Suprapubic skin (tissue), 4 donors: ENCODE results near the gene RFX3. TPM values are rescaled to one million over a fixed set of nuclear protein-coding genes. Genes with fewer than 3 reads are reported as not detected.

Source experiments
- DNase-seq, 2 donors: peaks; one replicate each; pipeline ENCODE4 v3.0.0-alpha.2; 2019; ENCODE audit warnings: low spot score in 2 of 2
- H3K27ac ChIP-seq: fragments of 200-600 bp; sonication (generic); one replicate; pipeline ENCODE4 v1.5.1; 2019
- H3K27me3 ChIP-seq: fragments of 200-600 bp; sonication (generic); one replicate; pipeline ENCODE4 v1.5.1; 2019
- H3K36me3 ChIP-seq: fragments of 200-600 bp; sonication (generic); one replicate; pipeline ENCODE4 v1.5.1; 2019
- H3K4me1 ChIP-seq: fragments of 200-600 bp; sonication (generic); one replicate; pipeline ENCODE4 v1.5.1; 2019
- H3K4me3 ChIP-seq: fragments of 200-600 bp; sonication (generic); one replicate; pipeline ENCODE4 v1.5.1; 2019; ENCODE audit warnings: mild to moderate bottlenecking
- H3K9me3 ChIP-seq: fragments of 200-600 bp; sonication (generic); one replicate; pipeline ENCODE4 v1.5.1; 2019
- CTCF ChIP-seq, 2 donors: fragments of 200-600 bp in 1 of 2; fragments of 450-650 bp in 1 of 2; sonication (generic) in 1 of 2; IDR thresholded peaks; one replicate each; pipeline ENCODE4 v1.5.1; 2016 to 2019; ENCODE audit warnings: antibody characterized with exemption in 2 of 2, mild to moderate bottlenecking in 1 of 2, moderate library complexity in 1 of 2
- EP300 ChIP-seq: sonication (generic); formaldehyde crosslinking; IDR thresholded peaks from one replicate; pipeline ENCODE4 v1.6.1; 2017; ENCODE audit warnings: antibody characterized with exemption
- POLR2A ChIP-seq, 2 donors: fragments of 450-650 bp; IDR thresholded peaks; one replicate each; pipeline ENCODE4 v1.6.1; 2017; ENCODE audit warnings: antibody characterized with exemption in 2 of 2, mild to moderate bottlenecking in 2 of 2, moderate library complexity in 2 of 2
- POLR2AphosphoS5 ChIP-seq, 3 donors: sonication (generic); formaldehyde crosslinking; IDR thresholded peaks; one replicate each; pipeline ENCODE4 v1.6.1; 2017; ENCODE audit warnings: antibody characterized with exemption in 3 of 3
- WGBS: methylation state at CpG from one replicate; pipeline ENCODE4 v1.1.5; 2018; 5-methylcytosine and 5-hydroxymethylcytosine counted together
- total RNA-seq, 4 donors: library from RNA; depleted of rRNA; stranded (reverse); fragments of >200 nt; gene quantifications; one replicate each; pipeline ENCODE4 v1.1.0, GENCODE V29; 2016

The RFX3 gene
- total RNA-seq, 4 donors from 2014 or later, result 7.7 to 23.5 (median 9.4) TPM

- no peak for DNase-seq
Observed at GRCh38 chr9:3391414-3391813, 134.4 kb downstream of the RFX3 start.

GRCh38 chr9:3386753-3387152 is 139.0 kb downstream of the RFX3 start:
- H3K4me3 ChIP-seq, result no peak overlapping the region
- TF ChIP-seq CTCF (IDR thresholded peaks at IDR 0.05), result no peak
- TF ChIP-seq POLR2A (IDR thresholded peaks at IDR 0.05), result no peak
- no peak for TF ChIP-seq EP300
- TF ChIP-seq POLR2AphosphoS5 (IDR thresholded peaks at IDR 0.05), result no peak
- H3K36me3 ChIP-seq, result no peaks in the 10 kb centered on the region
- no peaks in the 10 kb centered on the region for H3K27me3 ChIP-seq
- H3K27ac ChIP-seq, result no peak overlapping the region
- H3K9me3 ChIP-seq, result no peaks in the 10 kb centered on the region
- 92% methylated on average over 1 of the region's 1 CpG for WGBS
- H3K4me1 ChIP-seq, result no peaks in the 10 kb centered on the region
- no peak for DNase-seq

More at GRCh38 chr9:3391414-3391813, 134.4 kb downstream of the RFX3 start:
- no peak for TF ChIP-seq EP300
- TF ChIP-seq CTCF (IDR thresholded peaks at IDR 0.05), result no peak
- TF ChIP-seq POLR2A (IDR thresholded peaks at IDR 0.05), result no peak
- no peak for TF ChIP-seq POLR2AphosphoS5 (IDR thresholded peaks at IDR 0.05)
- no peaks in the 10 kb centered on the region for H3K9me3 ChIP-seq
- 92% methylated on average over 2 of the region's 2 CpGs for WGBS
- H3K27me3 ChIP-seq, result no peaks in the 10 kb centered on the region
- no peaks in the 10 kb centered on the region for H3K4me1 ChIP-seq
- H3K4me3 ChIP-seq, result no peak overlapping the region
- H3K36me3 ChIP-seq, result peaks cover 10% of the 10 kb centered on the region
- H3K27ac ChIP-seq, result no peak overlapping the region

- Histone ChIP-seq H3K36me3 (no peaks in the 10 kb centered on the region), H3K4me1 (no peaks in the 10 kb centered on the region), H3K27ac (no peak overlapping the region), H3K9me3 (no peaks in the 10 kb centered on the region), H3K4me3 (no peak overlapping the region), H3K27me3 (no peaks in the 10 kb centered on the region)
- TF ChIP-seq EP300, result no peak
- TF ChIP-seq POLR2AphosphoS5 (IDR thresholded peaks at IDR 0.05), result no peak
- no peak for TF ChIP-seq CTCF (IDR thresholded peaks at IDR 0.05)
- no peak for TF ChIP-seq POLR2A (IDR thresholded peaks at IDR 0.05)
- DNase-seq, result no peak
- WGBS, result 76% methylated on average over 1 of the region's 1 CpG
Observed at GRCh38 chr9:3385871-3386270, 139.9 kb downstream of the RFX3 start.

GRCh38 chr9:3371842-3372241 is 154.0 kb downstream of the RFX3 start:
- Histone ChIP-seq H3K27ac (no peak overlapping the region), H3K4me1 (no peaks in the 10 kb centered on the region), H3K27me3 (no peaks in the 10 kb centered on the region), H3K36me3 (no peaks in the 10 kb centered on the region), H3K4me3 (no peak overlapping the region), H3K9me3 (no peaks in the 10 kb centered on the region)
- DNase-seq, result no peak
- TF ChIP-seq EP300, result no peak
- no peak for TF ChIP-seq POLR2A (IDR thresholded peaks at IDR 0.05)
- TF ChIP-seq POLR2AphosphoS5 (IDR thresholded peaks at IDR 0.05), result no peak
- TF ChIP-seq CTCF (IDR thresholded peaks at IDR 0.05), result no peak
- WGBS, result 95% methylated on average over 2 of the region's 2 CpGs

- Histone ChIP-seq H3K4me3 (no peak overlapping the region), H3K36me3 (no peaks in the 10 kb centered on the region), H3K27me3 (no peaks in the 10 kb centered on the region), H3K4me1 (no peaks in the 10 kb centered on the region), H3K27ac (no peak overlapping the region), H3K9me3 (no peaks in the 10 kb centered on the region)
- TF ChIP-seq CTCF (IDR thresholded peaks at IDR 0.05) (no peak), EP300 (no peak), POLR2A (IDR thresholded peaks at IDR 0.05) (no peak), POLR2AphosphoS5 (IDR thresholded peaks at IDR 0.05) (no peak)
- no peak for DNase-seq
Observed at GRCh38 chr9:3370715-3371114, 155.1 kb downstream of the RFX3 start.
